GM21717 (cell line): ENCODE measurements around the gene STAM2.
"Not testable (repeated sequence)": the region's sequence is repeated elsewhere in the genome, so short reads cannot be mapped to it uniquely, and the experiment has no call there.

Experiments
- ATAC-seq: cut with Tn5 transposase; IDR thresholded peaks from one replicate; pipeline ENCODE4 v1.9.1; 2021; ENCODE audit warnings: mild to moderate bottlenecking, moderate library complexity; ENCODE audit not compliant: unreplicated experiment

STAM2 gene

GRCh38 chr2:152173831-152174230 is 1.7 kb downstream of the STAM2 start:
- no peak for ATAC-seq

- ATAC-seq: not testable (repeated sequence)
Observed at GRCh38 chr2:152172201-152172785, 3.3 kb downstream of the STAM2 start.

GRCh38 chr2:152171718-152172117 is 3.8 kb downstream of the STAM2 start:
- no peak for ATAC-seq

GRCh38 chr2:152169158-152169557 is 6.4 kb downstream of the STAM2 start:
- not testable (repeated sequence) for ATAC-seq

- ATAC-seq: not testable (repeated sequence)
Observed at GRCh38 chr2:152167470-152167869, 8.1 kb downstream of the STAM2 start.

- peak; percentile 39 for ATAC-seq
Observed at GRCh38 chr2:152167065-152167464, 8.5 kb downstream of the STAM2 start.

GRCh38 chr2:152166633-152167032 is 8.9 kb downstream of the STAM2 start:
- peak; percentile 86 for ATAC-seq

GRCh38 chr2:152165780-152166179 is 9.8 kb downstream of the STAM2 start:
- no peak for ATAC-seq

GRCh38 chr2:152165306-152165705 is 10.3 kb downstream of the STAM2 start:
- no peak for ATAC-seq

- ATAC-seq: not testable (repeated sequence)
Observed at GRCh38 chr2:152163669-152164068, 11.9 kb downstream of the STAM2 start.

- ATAC-seq: no peak
Observed at GRCh38 chr2:152162141-152162540, 13.4 kb downstream of the STAM2 start.

GRCh38 chr2:152161598-152161997 is 14.0 kb downstream of the STAM2 start:
- no peak for ATAC-seq

GRCh38 chr2:152160378-152160777 is 15.2 kb downstream of the STAM2 start:
- not testable (repeated sequence) for ATAC-seq

- no peak for ATAC-seq
Observed at GRCh38 chr2:152157253-152157652, 18.3 kb downstream of the STAM2 start.

- no peak for ATAC-seq
Observed at GRCh38 chr2:152155209-152155608, 20.4 kb downstream of the STAM2 start.

- no peak for ATAC-seq
Observed at GRCh38 chr2:152154462-152154861, 21.1 kb downstream of the STAM2 start.

GRCh38 chr2:152134488-152135280 is 40.9 kb downstream of the STAM2 start:
- ATAC-seq: peak; percentile 76

GRCh38 chr2:152132306-152132705 is 43.3 kb downstream of the STAM2 start:
- ATAC-seq: no peak

GRCh38 chr2:152127628-152128027 is 47.9 kb downstream of the STAM2 start:
- no peak for ATAC-seq

- ATAC-seq: no peak
Observed at GRCh38 chr2:152126664-152127063, 48.9 kb downstream of the STAM2 start.

GRCh38 chr2:152122161-152122560 is 53.4 kb downstream of the STAM2 start:
- no peak for ATAC-seq

GRCh38 chr2:152120430-152120829 is 55.1 kb downstream of the STAM2 start:
- no peak for ATAC-seq
